ENCODE measurements around the gene HMCN2.

Gene HMCN2

GRCh38 chr9:130327781-130328348, 62.3 kb downstream of the HMCN2 start:
- no peaks in the 10 kb centered on the region for H3K27me3 ChIP-seq

DNA sequence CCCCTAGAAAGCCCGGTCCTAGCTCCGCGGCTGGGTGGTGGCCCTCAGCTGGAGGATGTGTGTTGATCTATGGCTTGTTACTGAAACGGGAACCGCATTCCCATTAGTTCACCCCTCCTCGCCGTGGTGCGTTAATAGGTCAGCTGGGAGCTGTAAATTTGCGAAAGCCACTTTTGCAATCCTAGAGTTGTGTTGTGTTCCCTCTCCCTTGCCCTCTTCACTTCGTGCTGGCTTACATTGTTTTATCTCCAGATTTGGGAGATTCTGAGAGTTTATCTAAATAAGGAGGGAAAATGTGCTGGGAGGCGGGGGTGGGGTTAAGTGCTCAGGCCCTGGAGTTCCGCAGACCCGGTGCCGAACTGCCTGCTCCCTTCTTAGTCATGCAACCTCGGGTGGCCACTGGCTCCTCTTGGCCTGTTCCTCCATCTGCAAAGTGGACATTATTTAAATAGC, 62.8 kb downstream of the HMCN2 start:
- Histone ChIP-seq H3K36me3 (no peaks in the 10 kb centered on the region), H3K4me3 (no peak overlapping the region), H4K20me1 (no peaks in the 10 kb centered on the region), H3K4me2 (no peak overlapping the region), H3K9me3 (no peaks in the 10 kb centered on the region), H3K27ac (no peak overlapping the region), H3K27me3 (no peaks in the 10 kb centered on the region), H3K9ac (no peak overlapping the region), H3K4me1 (peaks cover 28% of the 10 kb centered on the region)
- no peak for TF ChIP-seq Cebpa-rat (IDR thresholded peaks at IDR 0.05)

More at GRCh38 chr9:130327781-130328348, 62.3 kb downstream of the HMCN2 start:
- Histone ChIP-seq H3K9me3 (no peaks in the 10 kb centered on the region), H3K4me3 (no peak overlapping the region), H3K27ac (no peak overlapping the region), H4K20me1 (no peaks in the 10 kb centered on the region), H3K4me1 (peaks cover 28% of the 10 kb centered on the region), H3K36me3 (no peaks in the 10 kb centered on the region), H3K4me2 (no peak overlapping the region), H3K9ac (no peak overlapping the region)
- TF ChIP-seq Cebpa-rat (IDR thresholded peaks at IDR 0.05): no peak

GRCh38 chr9:130329061-130329460, 63.5 kb downstream of the HMCN2 start:
- H3K36me3 ChIP-seq: no peaks in the 10 kb centered on the region
- H3K27me3 ChIP-seq: no peaks in the 10 kb centered on the region
- H3K27ac ChIP-seq: no peak overlapping the region
- H3K9ac ChIP-seq: no peak overlapping the region
- no peak overlapping the region for H3K4me3 ChIP-seq
- no peak for TF ChIP-seq Cebpa-rat (IDR thresholded peaks at IDR 0.05)
- no peak overlapping the region for H3K4me2 ChIP-seq
- no peaks in the 10 kb centered on the region for H4K20me1 ChIP-seq
- H3K9me3 ChIP-seq: no peaks in the 10 kb centered on the region
- peaks cover 34% of the 10 kb centered on the region for H3K4me1 ChIP-seq

GRCh38 chr9:130330202-130330862, 64.8 kb downstream of the HMCN2 start:
- TF ChIP-seq Cebpa-rat (IDR thresholded peaks at IDR 0.05): no peak
- Histone ChIP-seq H3K27me3 (no peaks in the 10 kb centered on the region), H3K9ac (no peak overlapping the region), H3K36me3 (no peaks in the 10 kb centered on the region), H3K9me3 (no peaks in the 10 kb centered on the region), H3K4me1 (peaks cover 38% of the 10 kb centered on the region), H3K27ac (0 out of 2 replicates have a peak overlapping the region, but pooled peaks have one; percentile 18), H3K4me2 (peak overlapping the region; percentile 22), H4K20me1 (no peaks in the 10 kb centered on the region), H3K4me3 (no peak overlapping the region)

DNA sequence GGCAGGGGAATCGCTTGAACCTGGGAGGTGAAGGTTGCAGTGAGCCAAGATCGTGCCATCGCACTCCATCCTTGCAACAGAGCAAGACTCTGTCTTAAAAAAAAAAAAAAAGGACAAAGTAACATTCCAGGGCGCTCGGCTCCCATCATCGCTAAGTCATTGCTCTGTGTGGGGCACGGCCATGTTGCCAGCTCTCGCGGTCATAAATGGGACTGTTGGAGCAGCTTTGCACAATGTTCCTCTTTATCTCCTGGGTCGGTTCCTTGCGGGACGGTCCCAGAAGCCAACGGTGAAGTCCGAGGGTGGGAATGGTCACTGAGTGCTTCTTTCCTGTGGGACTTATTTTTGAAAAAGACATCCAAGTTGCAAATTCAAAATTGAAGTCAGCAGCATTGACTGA, 65.5 kb downstream of the HMCN2 start:
- Histone ChIP-seq H3K9me3 (no peaks in the 10 kb centered on the region), H3K4me1 (peaks cover 38% of the 10 kb centered on the region), H3K4me3 (no peak overlapping the region), H3K27ac (no peak overlapping the region), H3K27me3 (no peaks in the 10 kb centered on the region), H3K4me2 (no peak overlapping the region), H3K36me3 (no peaks in the 10 kb centered on the region), H3K9ac (no peak overlapping the region), H4K20me1 (no peaks in the 10 kb centered on the region)
- TF ChIP-seq Cebpa-rat (IDR thresholded peaks at IDR 0.05): no peak

- H4K20me1 ChIP-seq: no peaks in the 10 kb centered on the region
- no peaks in the 10 kb centered on the region for H3K9me3 ChIP-seq
These were observed 66.0 kb downstream of the HMCN2 start for GRCh38 chr9:130331573-130331972.

DNA sequence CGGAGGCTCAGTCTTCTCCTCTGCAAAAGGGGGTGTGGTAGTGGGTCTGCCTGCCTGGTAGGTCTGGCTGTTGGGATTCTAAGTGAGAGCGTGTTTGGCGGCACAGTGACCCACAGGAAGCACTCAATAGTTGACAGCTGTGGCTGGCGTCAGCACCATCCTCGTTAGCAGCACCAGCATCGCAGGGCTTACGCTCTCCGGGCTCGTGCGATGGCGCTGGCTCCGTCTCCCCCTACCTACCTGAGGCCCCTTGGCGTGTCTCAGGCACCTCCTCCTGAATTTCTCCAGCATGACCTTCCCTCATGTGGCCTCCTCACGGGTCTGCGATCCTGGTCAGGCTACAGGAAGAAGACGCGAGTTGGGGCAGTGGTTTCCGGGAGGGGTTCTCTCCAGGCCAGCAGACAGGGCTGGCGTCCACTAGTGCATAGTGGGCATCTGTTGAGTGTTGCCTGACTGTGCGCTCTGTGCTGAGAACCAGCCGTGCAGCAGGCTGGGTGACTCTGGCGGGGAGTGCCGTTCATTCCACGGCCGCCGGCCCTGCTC, 66.9 kb downstream of the HMCN2 start:
- Histone ChIP-seq H3K36me3 (no peaks in the 10 kb centered on the region), H3K4me2 (peak overlapping the region; percentile 78), H3K27ac (peak overlapping the region; percentile 69), H4K20me1 (no peaks in the 10 kb centered on the region), H3K4me1 (peaks cover 38% of the 10 kb centered on the region), H3K9me3 (no peaks in the 10 kb centered on the region), H3K27me3 (no peaks in the 10 kb centered on the region), H3K9ac (no peak overlapping the region), H3K4me3 (no peak overlapping the region)
- no peak for TF ChIP-seq Cebpa-rat (IDR thresholded peaks at IDR 0.05)

More at GRCh38 chr9:130331573-130331972, 66.0 kb downstream of the HMCN2 start:
- no peak overlapping the region for H3K4me3 ChIP-seq
- no peak overlapping the region for H3K9ac ChIP-seq
- H3K27ac ChIP-seq: 0 out of 2 replicates have a peak overlapping the region, but pooled peaks have one; percentile 69
- no peaks in the 10 kb centered on the region for H3K27me3 ChIP-seq
- TF ChIP-seq Cebpa-rat (IDR thresholded peaks at IDR 0.05): no peak
- no peaks in the 10 kb centered on the region for H3K36me3 ChIP-seq
- peaks cover 38% of the 10 kb centered on the region for H3K4me1 ChIP-seq
- no peak overlapping the region for H3K4me2 ChIP-seq

DNA sequence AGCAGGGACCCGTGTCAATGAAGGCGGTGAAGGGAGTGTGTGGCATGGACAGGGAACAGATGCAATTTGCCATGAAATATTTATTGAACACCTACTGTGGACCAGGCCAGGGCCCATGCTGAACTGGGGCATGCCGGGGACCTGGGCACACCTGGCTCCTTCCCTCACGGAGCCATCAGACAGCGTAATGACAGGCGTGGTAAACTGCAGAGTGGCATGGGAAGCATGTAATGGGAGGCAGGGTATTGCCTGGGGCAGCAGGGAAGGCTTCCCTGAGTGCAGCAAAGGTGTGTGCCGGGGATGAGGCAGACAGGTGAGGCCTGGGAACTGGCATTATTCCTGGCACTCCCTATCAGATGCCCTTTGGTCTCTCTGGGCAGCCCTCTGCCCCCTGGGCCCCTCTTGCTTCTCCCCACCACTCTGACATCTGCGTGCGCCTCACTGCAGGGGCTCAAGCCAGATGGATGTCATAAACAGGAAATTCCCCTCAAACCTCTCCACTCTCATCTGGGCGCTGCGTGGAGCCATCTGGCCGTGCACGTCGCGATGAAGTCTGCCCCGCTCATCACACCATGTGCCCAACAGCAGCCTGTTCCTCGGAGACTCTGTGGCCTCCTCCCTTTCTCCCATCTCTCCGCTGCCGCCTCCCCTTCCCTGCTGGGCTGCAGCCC, 67.6 kb downstream of the HMCN2 start:
- no peaks in the 10 kb centered on the region for H3K27me3 ChIP-seq
- peak overlapping the region; percentile 78 for H3K4me2 ChIP-seq
- H3K36me3 ChIP-seq: no peaks in the 10 kb centered on the region
- TF ChIP-seq Cebpa-rat (IDR thresholded peaks at IDR 0.05): no peak
- no peak overlapping the region for H3K4me3 ChIP-seq
- no peaks in the 10 kb centered on the region for H3K9me3 ChIP-seq
- no peaks in the 10 kb centered on the region for H4K20me1 ChIP-seq
- peaks cover 38% of the 10 kb centered on the region for H3K4me1 ChIP-seq
- no peak overlapping the region for H3K9ac ChIP-seq
- H3K27ac ChIP-seq: peak overlapping the region; percentile 69

- Histone ChIP-seq H3K4me1 (peaks cover 38% of the 10 kb centered on the region), H4K20me1 (no peaks in the 10 kb centered on the region), H3K36me3 (no peaks in the 10 kb centered on the region), H3K9ac (no peak overlapping the region), H3K4me2 (peak overlapping the region; percentile 78), H3K9me3 (no peaks in the 10 kb centered on the region), H3K27me3 (no peaks in the 10 kb centered on the region), H3K27ac (peak overlapping the region; percentile 69), H3K4me3 (no peak overlapping the region)
- no peak for TF ChIP-seq Cebpa-rat (IDR thresholded peaks at IDR 0.05)
These were observed 68.1 kb downstream of the HMCN2 start for GRCh38 chr9:130333712-130334062.

GRCh38 chr9:130334915-130335314, 69.4 kb downstream of the HMCN2 start:
- TF ChIP-seq Cebpa-rat (IDR thresholded peaks at IDR 0.05): no peak
- Histone ChIP-seq H3K9me3 (no peaks in the 10 kb centered on the region), H3K36me3 (no peaks in the 10 kb centered on the region), H3K27ac (no peak overlapping the region), H3K4me3 (no peak overlapping the region), H3K27me3 (no peaks in the 10 kb centered on the region), H3K9ac (no peak overlapping the region), H3K4me1 (peaks cover 36% of the 10 kb centered on the region), H3K4me2 (no peak overlapping the region), H4K20me1 (no peaks in the 10 kb centered on the region)

All from BLaER1 (cell line).